ENCODE results near the gene SCN9A.

Gene SCN9A

GRCh38 chr2:166167449-166167848 lies 208.3 kb downstream of the SCN9A start:
- no peak for DNase-seq

GRCh38 chr2:166163775-166164174 lies 212.0 kb downstream of the SCN9A start:
- no peak for DNase-seq

DNA sequence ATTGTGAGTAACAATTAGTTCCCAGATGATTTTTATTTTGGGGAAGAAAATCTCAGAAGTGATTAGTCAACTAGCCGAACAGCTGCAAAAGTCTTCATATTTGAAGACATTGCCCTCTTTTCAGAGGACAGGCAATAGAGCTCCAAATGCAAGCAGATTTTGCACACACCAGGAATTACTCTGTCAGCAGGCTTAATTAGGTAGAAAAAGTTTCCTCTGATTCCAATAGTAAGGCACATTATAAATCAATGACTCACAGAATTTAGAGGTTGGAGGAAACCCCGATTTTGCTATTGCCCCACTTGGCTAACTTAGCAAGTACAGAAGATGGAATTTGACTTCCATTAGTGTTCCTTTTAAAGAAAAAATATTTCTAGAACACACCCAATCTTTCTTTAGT lies 217.2 kb downstream of the SCN9A start:
- no peak for DNase-seq

GRCh38 chr2:166157578-166157977 lies 218.2 kb downstream of the SCN9A start:
- DNase-seq, result no peak

GRCh38 chr2:166156985-166157490 lies 218.7 kb downstream of the SCN9A start:
- no peak for DNase-seq

- DNase-seq, result no peak
These were observed 220.2 kb downstream of the SCN9A start for GRCh38 chr2:166155589-166155988.

DNA sequence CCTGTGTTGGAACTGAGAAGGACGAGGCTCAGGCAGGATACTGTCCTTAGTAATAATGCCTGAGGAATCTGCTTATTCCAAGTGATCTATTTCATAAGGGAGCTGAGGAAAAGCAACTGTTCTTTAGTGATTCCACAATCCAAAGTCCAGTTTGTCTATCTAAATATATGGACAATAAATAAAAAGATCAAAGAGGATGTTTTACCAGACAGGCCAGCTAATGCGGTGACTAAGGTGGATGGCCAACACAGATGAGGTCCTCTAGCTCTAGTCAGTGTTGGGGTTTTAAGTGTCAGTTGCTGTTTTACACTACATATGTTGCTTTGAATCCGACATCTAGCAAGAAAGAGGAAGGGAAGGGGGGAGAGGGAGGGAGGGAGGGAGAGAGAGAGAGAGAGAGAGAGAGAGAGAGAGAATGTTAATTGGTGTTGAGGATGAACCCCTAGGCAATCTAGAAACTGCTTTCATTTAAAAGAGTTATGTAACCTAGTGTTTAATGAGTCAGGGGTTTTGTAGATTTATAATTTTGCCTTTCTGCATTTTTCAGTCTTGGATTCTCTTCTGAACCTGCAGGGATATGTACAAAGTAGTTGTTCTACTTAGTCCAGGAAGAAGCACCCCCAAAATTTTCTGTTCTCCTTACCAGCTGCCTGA lies 220.9 kb downstream of the SCN9A start:
- DNase-seq, result no peak

DNA sequence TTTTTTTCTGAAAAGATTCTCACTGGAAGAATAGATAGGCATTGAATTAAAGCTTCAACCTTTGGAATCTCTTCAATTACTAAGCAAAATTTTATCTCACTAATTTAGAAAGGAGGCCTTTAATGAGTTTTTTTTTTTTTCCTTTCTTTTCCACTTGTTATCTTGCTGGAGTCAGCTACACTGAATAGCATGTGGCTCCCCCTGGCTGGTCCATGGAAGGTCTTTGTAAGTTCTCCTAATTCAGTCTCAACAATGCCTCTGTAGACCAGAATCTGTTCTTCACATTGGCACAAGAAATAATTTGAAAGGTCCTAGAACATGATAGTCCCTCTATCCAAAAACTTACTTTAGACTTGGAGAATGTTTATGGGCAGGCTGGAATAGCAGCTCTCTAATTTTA lies 223.7 kb downstream of the SCN9A start:
- no peak for DNase-seq

DNA sequence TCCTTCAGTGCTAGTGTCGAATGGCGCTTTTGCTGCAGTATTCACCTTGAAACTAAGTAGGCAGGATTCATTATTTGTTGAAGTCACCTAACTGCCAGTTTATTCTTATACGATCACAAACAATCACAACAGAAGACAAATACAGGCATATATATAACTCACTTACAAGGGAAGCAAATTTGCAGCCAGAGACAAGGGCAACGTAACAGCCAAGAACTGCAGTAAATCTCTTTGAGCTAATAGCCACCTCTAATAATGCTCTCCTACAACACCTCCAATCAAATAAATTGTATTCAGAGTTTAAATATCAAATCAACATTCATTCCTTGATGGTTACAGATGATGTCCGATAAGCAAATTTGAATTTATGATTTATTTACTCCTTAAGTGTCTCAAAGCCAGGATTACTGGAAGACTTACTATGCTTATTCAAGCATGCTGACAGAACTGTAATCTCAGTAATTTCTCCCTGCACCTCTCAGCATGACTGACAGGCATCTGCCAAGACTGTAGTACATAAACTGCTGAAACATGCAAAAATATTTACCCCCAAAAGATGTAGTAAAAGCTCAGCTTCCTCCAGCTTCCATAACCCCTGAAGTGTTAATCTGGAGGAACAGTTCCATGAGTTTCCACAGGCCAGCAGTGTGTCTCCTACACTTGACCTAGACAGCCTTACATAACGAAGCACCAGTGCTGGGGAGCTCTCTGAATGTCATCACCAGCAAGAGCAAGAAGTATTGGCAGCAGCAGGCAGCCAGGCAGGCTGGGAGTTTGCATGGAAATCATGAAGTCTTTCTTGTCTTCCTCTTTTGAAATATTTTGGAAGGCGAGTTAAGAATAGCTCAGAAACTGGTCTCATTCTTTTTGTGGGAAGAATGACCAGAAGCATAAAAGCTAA lies 227.0 kb downstream of the SCN9A start:
- DNase-seq, result no peak

DNA sequence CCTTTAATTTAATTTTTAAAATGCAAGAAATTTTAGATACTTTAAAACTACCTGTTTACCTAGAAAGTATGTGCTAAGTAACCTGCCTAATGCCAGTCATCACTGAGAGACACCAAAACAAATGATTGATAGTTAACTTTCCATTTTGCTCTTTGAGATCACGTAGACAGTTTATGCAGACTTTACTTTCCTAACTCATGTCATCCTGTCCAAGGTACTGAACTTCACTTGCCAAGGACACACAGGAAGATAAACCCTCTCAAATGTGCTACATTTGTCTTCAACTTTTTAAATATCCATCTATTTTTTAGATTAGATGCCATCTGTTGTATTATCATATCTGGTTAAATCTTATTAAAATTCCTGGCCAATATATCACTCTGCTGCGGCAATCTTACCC lies 227.9 kb downstream of the SCN9A start:
- DNase-seq, result no peak
